Hematopoietic multipotent progenitor cell treated with erythropoietin and hydrocortisone succinate and interleukin-3 and kit ligand, for 4 days (in vitro differentiated cells): ENCODE results near the gene ZNF433.
A peak's percentile ranks its signal among the peaks of the same experiment; 100 is the strongest.
"Not testable (repeated sequence)": the region's sequence is repeated elsewhere in the genome, so short reads cannot be mapped to it uniquely, and the experiment has no call there.

ENCODE experiments used
- DNase-seq: peaks from one replicate; pipeline ENCODE4 v3.0.0-alpha.2; 2015

ZNF433 gene

DNA sequence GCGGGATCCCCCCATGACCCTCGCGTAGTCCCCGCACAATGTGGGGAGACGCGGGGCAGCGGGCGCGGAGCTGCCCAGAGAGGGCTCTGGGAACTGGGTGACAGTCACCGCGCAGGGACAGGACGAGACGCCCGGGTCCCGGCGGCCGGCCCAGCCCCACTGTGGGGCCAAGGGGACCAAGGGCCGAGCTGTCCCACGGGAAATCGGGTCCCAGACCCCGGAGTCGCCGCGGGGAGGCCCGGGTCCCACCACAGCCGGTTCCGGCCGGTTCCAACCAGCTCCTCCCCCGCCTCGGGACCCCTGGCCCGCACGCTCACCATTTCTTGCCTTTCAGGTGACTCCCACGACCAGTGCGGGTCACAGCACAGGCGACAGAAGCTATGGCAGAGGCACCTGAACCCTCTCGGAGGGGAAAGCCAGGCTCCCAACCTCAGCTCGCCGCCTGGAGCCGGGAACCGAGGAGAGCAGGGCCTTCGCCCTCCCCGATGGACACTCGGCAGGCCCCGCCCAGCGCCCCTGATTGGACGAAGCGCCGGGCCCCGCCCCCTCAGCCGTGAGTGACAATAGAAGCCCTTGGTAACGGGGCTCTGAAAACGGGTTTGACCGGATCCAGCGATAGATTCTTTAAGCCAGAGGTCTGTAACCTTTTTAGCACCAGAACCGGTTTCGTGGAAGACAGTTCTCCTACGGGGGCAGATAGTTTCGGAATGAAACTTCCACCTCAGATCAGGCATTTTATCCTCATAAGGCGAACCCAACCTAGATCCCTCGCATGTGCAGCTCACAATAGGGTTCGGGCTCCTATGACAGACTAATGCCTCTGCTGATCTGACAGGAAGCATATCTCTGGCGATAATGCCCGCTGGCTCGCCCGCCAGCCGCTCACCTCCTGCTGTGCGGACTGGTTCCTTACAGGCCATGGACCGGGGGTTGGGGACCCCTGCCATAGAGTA is at the start of gene ZNF433:
Gene ZNF433 (minus strand): TSS at position 460 of the 953 bp plus-strand sequence. CDS start 140 bp downstream, at position 320.
- DNase-seq: peak; percentile 96

DNA sequence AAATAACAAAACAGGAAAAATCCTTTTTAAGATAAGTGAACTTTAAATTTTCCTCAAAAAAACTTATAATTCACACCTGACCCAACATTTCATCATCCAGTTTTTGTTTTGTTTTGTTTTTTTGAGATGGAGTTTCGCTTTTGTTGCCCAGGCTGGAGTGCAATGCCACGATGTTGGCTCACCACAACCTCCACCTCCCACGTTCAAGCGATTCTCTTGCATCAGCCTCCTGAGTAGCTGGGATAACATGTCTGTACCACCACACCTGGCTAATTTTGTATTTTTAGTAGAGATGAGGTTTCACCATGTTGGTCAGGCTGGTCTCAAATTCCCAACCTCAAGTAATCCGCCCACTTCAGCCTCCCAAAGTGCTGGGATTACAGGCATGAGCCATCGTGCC is 47.9 kb upstream of the ZNF433 start:
- DNase-seq: not testable (repeated sequence)

DNA sequence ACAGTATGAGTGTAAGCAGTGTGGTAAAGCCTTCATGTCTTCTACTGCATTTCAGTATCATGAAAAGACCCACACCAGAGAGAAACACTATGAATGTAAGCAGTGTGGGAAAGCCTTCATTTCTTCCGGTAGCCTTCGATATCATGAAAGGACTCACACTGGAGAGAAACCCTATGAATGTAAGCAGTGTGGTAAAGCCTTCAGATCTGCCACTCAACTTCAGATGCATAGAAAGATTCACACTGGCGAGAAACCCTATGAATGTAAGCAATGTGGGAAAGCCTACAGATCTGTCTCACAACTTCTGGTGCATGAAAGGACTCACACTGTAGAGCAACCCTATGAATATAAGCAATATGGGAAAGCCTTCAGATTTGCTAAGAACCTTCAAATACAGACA is 41.9 kb upstream of the ZNF433 start:
- no peak for DNase-seq

- not testable (repeated sequence) for DNase-seq
Measured at GRCh38 chr19:12076331-12076730, 40.9 kb upstream of the ZNF433 start.

GRCh38 chr19:12075538-12076139 is 40.2 kb upstream of the ZNF433 start:
- no peak for DNase-seq

DNA sequence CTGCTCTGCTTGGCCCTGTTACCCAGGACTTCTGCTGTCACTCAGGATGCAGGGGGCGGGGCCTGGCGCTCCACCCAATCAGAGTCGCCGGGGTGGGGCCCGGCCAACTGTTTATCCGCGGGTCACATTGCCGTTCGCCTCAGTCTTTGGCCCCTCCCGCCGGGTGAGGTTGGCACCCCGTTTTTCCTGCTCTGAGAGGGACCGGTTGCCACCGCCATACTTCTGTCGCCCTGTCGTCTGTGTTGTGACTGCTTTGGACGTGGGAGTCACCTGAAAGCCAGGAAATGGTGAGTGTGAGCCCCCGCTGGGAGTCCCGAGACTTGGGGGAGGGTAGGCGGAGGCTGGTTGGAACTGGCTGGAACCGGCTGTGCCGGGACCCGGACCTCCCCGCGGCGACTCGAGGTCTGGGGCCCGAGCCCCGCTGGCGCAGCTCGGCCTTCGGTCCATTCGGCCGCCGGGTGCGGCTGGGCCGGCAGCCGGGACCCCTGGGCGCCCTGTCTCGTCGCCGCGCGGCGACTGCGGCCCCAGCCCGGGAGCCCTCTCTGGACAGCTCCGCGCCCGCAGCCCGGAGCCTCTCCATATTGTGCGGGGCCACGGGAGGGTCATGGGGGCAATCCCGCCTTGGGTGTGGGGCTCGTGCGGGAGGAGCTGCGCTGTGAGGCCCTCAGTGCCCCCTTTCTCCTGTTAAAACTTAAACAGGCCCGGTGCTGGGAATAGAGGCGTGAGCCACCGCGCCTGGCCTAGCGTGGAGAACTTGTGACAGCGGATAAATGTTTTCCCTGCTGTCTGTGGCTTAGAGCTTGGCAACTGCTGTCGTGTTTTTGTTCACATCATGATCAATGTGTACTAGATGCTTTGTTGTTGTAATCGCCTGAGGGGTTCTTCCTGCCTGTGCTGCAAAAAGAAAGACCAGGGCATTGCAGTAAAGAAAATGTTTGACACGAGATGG is 29.4 kb upstream of the ZNF433 start, which contains the start of gene ZNF844:
Gene ZNF844 (plus strand): TSS at position 142 of the 949 bp plus-strand sequence. CDS start 143 bp downstream, at position 285.
- DNase-seq: peak; percentile 92

GRCh38 chr19:12055784-12056183 is 20.3 kb upstream of the ZNF433 start:
- no peak for DNase-seq

DNA sequence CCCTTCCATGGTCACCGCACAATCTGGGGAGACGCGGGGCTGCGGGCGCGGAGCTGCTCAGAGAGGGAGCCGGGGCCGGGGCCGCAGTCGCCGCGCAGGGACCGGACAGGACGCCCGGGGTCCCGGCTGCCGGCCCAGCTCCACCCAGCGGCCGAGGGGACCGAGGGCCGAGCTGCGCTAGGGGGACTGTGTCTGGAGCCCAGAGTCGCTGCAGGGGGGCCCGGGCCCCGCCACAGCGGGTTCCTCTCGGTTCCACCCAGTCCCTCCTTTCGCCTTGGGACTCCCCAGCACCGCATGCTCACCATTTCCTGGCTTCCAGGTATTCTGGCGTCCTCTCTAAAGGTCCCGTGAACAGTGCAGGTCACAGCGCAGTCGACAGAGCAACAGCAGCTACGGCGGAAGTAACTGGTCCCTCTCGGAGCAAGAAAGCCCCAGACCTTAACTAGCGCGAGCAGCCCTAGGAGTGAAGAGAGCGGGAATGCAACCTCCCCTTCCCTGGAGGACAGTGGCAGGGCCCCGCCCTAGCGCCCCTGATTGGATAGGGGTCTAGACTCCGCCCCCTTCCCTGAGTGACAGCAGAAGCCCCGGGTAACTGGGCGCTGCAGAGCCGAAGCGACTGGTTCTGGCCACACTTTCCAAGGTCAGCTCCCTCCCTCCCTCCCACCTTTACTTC is 17.2 kb upstream of the ZNF433 start, which contains the start of gene ZNF878:
Gene ZNF878 (minus strand): TSS at position 465 of the 673 bp plus-strand sequence. CDS start 160 bp downstream, at position 305.
- DNase-seq: peak; percentile 96

- DNase-seq: peak; percentile 38
Measured at GRCh38 chr19:12052091-12052496, 16.6 kb upstream of the ZNF433 start.

DNA sequence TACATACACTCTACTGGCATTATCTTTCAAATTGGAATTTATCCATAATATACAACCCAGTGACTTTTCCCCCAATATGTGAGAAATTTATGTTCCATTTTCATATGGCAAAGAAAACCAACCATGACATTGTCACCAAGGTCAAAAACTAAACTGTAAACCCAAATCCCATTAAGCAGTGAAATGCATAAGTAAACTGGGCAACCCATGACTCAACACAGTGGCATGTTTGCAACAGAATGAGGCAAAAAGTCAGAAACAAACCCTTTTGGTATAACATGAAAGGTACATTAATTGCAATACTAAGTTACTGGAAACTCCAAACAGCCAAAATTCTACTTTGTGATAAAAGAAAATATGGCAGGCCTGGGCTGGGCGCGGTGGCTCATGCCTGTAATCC is 12.4 kb upstream of the ZNF433 start:
- no peak for DNase-seq

- DNase-seq: no peak
Measured at GRCh38 chr19:12043752-12044422, 8.4 kb upstream of the ZNF433 start.

- no peak for DNase-seq
Measured at GRCh38 chr19:12042893-12043292, 7.4 kb upstream of the ZNF433 start.

- DNase-seq: peak; percentile 21
Measured at GRCh38 chr19:12034620-12035019, 859 bp downstream of the ZNF433 start.

GRCh38 chr19:12034198-12034597 is 1.3 kb downstream of the ZNF433 start:
- no peak for DNase-seq

- no peak for DNase-seq
Measured at GRCh38 chr19:12015753-12016116, 19.7 kb downstream of the ZNF433 start.

GRCh38 chr19:12015015-12015752 is 20.3 kb downstream of the ZNF433 start:
- no peak for DNase-seq

- no peak for DNase-seq
Measured at GRCh38 chr19:12000152-12000981, 35.1 kb downstream of the ZNF433 start.

DNA sequence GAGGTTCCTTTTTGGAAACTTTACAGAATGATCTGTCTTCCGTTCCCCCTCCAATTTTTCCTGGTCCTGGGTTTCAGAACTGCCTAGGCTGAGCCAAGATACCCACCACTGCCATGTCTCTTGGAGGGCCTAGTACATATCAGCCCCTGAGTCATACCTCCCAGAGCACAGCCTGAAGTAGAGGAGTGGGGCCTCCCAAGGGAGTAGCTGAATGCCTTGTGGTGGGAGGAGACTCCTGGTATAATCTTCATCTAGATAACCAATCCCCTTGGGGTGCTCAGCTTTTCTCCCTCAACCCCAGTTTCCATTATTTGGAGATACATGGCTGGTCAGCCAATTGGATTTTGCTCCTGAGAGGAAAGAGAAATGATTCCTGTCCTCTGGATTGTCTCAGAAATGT is 40.3 kb downstream of the ZNF433 start:
- DNase-seq: no peak

DNA sequence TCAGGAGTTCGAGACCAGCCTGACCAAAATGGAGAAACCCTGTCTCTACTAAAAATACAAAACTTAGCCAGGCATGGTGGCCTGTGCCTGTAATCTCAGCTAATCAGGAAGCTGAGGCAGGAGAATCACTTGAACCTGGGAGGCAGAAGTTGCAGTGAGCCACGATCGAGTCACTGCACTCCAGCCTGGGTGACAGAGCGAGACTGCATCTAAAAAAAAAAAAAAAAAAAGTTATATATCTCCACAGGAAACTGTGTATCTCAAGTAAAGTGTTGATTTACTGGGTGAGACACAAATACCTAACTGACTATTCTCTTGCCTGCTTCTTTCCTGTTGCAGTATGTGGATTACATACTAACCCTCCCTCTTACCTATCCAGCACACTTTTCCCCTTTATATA is 43.6 kb downstream of the ZNF433 start:
- not testable (repeated sequence) for DNase-seq

GRCh38 chr19:11989112-11989456 is 46.4 kb downstream of the ZNF433 start:
- DNase-seq: no peak
